Neural progenitor cell (in vitro differentiated cells): ENCODE results near the gene TNF. TPM values are rescaled to one million over a fixed set of nuclear protein-coding genes. Genes with fewer than 3 reads are reported as not detected.
A peak's percentile ranks its signal among the peaks of the same experiment; 100 is the strongest.

Experiments used
- DNase-seq: peaks from one replicate; pipeline ENCODE4 v3.0.0-alpha.2; 2016; ENCODE audit warnings: low spot score
- H2AFZ ChIP-seq: fragments of 200-600 bp; sonication (generic); replicated peaks from 2 replicates; pipeline ENCODE4 v1.6.1; 2016; ENCODE audit warnings: antibody characterized with exemption
- H3F3A ChIP-seq: fragments of 200-600 bp; sonication (generic); 2 replicates; pipeline ENCODE4 v1.6.1; 2016; ENCODE audit warnings: antibody characterized with exemption, low read depth
- H3K27ac ChIP-seq: fragments of 200-600 bp; sonication (generic); 2 replicates; pipeline ENCODE4 v1.5.1; 2016; ENCODE audit warnings: mild to moderate bottlenecking
- H3K27me3 ChIP-seq: fragments of 200-600 bp; sonication (generic); 2 replicates; pipeline ENCODE4 v1.6.1; 2016; ENCODE audit warnings: mild to moderate bottlenecking, moderate library complexity
- H3K36me3 ChIP-seq: fragments of 200-600 bp; sonication (generic); 2 replicates; pipeline ENCODE4 v1.5.1; 2016
- H3K4me1 ChIP-seq: fragments of 200-600 bp; sonication (generic); 2 replicates; pipeline ENCODE4 v1.6.1; 2016; ENCODE audit warnings: mixed run types
- H3K4me2 ChIP-seq: fragments of 200-600 bp; sonication (generic); 2 replicates; pipeline ENCODE4 v1.6.1; 2016
- H3K4me3 ChIP-seq: fragments of 200-600 bp; sonication (generic); 2 replicates; pipeline ENCODE4 v1.5.1; 2016
- H3K79me2 ChIP-seq: fragments of 200-600 bp; sonication (generic); 2 replicates; pipeline ENCODE4 v1.6.1; 2016; ENCODE audit warnings: low read depth
- H3K9ac ChIP-seq: fragments of 200-600 bp; sonication (generic); 2 replicates; pipeline ENCODE4 v1.6.1; 2016
- H3K9me3 ChIP-seq: fragments of 200-600 bp; sonication (generic); 2 replicates; pipeline ENCODE4 v1.5.1; 2016; ENCODE audit warnings: low read depth
- H4K20me1 ChIP-seq: fragments of 200-600 bp; sonication (generic); 2 replicates; pipeline ENCODE4 v1.6.1; 2016; ENCODE audit warnings: low read depth
- H3K27ac Mint-ChIP-seq: 3 replicates; pipeline ENCODE4 v1.8.0; 2021; ENCODE audit warnings: mixed read lengths
- H3K27me3 Mint-ChIP-seq: 2 replicates; pipeline ENCODE4 v1.8.0; 2022; ENCODE audit warnings: low read depth, mild to moderate bottlenecking, inconsistent platforms, moderate library complexity, mixed read lengths; ENCODE audit not compliant: insufficient read depth
- H3K36me3 Mint-ChIP-seq: 3 replicates; pipeline ENCODE4 v1.8.0; 2021; ENCODE audit warnings: mixed read lengths
- H3K4me1 Mint-ChIP-seq: 3 replicates; pipeline ENCODE4 v1.8.0; 2021; ENCODE audit warnings: mixed read lengths
- H3K4me3 Mint-ChIP-seq: 3 replicates; pipeline ENCODE4 v1.8.0; 2021; ENCODE audit warnings: mild to moderate bottlenecking, moderate library complexity, mixed read lengths
- H3K9me3 Mint-ChIP-seq: 3 replicates; pipeline ENCODE4 v1.8.0; 2020; ENCODE audit warnings: mixed read lengths
- EZH2 ChIP-seq: fragments of 200-600 bp; sonication (generic); IDR thresholded peaks from 2 replicates; pipeline ENCODE4 v1.6.1; 2017; ENCODE audit warnings: antibody characterized with exemption, mild to moderate bottlenecking, moderate library complexity
- EZH2phosphoT487 ChIP-seq: fragments of 200-600 bp; sonication (generic); IDR thresholded peaks from 2 replicates; pipeline ENCODE4 v1.6.1; 2017; ENCODE audit warnings: antibody characterized with exemption
- total RNA-seq: library from RNA; depleted of rRNA; stranded (reverse); fragments of >200 nt; gene quantifications from 2 replicates; pipeline ENCODE4 v1.2.3, GENCODE V29; 2015; ENCODE audit warnings: low replicate concordance
- TF ChIP-seq, protein P1 (sequence below): fragments of 200-600 bp; sonication (generic); IDR thresholded peaks from 2 replicates; pipeline ENCODE4 v1.5.1; 2017; ENCODE audit warnings: antibody characterized with exemption, mild to moderate bottlenecking

TNF gene
- total RNA-seq, 1 donor from 2014 or later = not detected

DNA sequence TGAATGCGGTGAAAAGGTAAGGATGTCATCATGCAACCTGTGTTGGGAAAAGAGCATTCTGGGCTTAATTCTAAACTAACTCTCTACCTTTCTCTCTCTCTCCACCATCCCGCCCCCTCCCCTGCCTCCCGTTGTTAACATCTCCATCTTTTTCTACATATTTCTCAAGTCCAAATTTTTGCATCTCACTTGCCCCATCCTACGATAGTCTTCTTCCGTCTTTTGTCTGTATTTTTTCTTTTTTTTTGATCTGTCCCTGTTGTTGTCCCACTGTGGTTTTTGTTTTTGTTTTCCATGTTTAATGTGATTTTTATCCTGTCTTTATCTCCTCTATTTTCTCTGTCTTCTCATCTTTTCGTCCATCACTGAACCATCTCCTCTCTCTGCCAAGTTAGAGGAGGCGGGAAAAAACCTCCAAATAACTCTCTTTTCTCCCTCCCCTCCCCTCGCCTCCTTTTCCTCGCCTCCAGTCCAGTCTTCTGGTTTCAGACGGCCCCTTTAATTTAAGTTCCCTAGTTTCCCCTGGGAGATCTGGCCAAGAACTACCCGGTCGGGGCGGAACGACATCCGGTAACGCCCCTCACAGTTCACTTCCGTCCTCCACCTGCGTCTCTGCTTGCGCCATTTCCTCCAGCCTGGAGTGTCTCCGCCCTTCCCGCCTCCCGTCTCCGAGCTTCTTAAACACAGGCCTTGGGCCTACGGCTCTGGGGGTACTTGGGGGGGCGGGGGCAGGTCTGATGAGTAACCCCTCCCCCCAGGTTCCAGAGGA lies 28.2 kb upstream of the TNF start, which contains the start of gene NFKBIL1:
Gene NFKBIL1 (plus strand): TSS at position 651 of the 769 bp plus-strand sequence. CDS start 87 bp downstream, at position 738.
- H2AFZ ChIP-seq = peak within 1 kb of the TSS; percentile 35
- DNase-seq = peak; percentile 96
- peak within 1 kb of the TSS; percentile 84 for H3K9ac ChIP-seq
- H3K27me3 ChIP-seq = no peaks in the 10 kb centered on the region
- H3K4me1 Mint-ChIP-seq = peaks cover 45% of the 10 kb centered on the region
- H3K4me3 Mint-ChIP-seq = peak within 1 kb of the TSS; percentile 88
- peak within 1 kb of the TSS; percentile 72 for H3K27ac Mint-ChIP-seq
- H3K4me2 ChIP-seq = peak within 1 kb of the TSS; percentile 79
- H3K4me1 ChIP-seq = peaks cover 16% of the 10 kb centered on the region
- H3K27ac ChIP-seq = peak within 1 kb of the TSS; percentile 27
- TF ChIP-seq EZH2phosphoT487 (no peak), EZH2 (no peak)
- TF ChIP-seq, protein P1, sequence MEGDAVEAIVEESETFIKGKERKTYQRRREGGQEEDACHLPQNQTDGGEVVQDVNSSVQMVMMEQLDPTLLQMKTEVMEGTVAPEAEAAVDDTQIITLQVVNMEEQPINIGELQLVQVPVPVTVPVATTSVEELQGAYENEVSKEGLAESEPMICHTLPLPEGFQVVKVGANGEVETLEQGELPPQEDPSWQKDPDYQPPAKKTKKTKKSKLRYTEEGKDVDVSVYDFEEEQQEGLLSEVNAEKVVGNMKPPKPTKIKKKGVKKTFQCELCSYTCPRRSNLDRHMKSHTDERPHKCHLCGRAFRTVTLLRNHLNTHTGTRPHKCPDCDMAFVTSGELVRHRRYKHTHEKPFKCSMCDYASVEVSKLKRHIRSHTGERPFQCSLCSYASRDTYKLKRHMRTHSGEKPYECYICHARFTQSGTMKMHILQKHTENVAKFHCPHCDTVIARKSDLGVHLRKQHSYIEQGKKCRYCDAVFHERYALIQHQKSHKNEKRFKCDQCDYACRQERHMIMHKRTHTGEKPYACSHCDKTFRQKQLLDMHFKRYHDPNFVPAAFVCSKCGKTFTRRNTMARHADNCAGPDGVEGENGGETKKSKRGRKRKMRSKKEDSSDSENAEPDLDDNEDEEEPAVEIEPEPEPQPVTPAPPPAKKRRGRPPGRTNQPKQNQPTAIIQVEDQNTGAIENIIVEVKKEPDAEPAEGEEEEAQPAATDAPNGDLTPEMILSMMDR = no peak
- no peaks in the 10 kb centered on the region for H3K36me3 ChIP-seq
- H3K27me3 Mint-ChIP-seq = peaks cover 2% of the 10 kb centered on the region
- H3K36me3 Mint-ChIP-seq = peaks cover 12% of the 10 kb centered on the region
- no peaks in the 10 kb centered on the region for H4K20me1 ChIP-seq
- no peaks in the 10 kb centered on the region for H3K9me3 ChIP-seq
- peak within 1 kb of the TSS; percentile 51 for H3K4me3 ChIP-seq
- peaks cover 37% of the 10 kb centered on the region for H3K79me2 ChIP-seq
- H3F3A ChIP-seq = peaks cover 48% of the 10 kb centered on the region
- no peaks in the 10 kb centered on the region for H3K9me3 Mint-ChIP-seq

DNA sequence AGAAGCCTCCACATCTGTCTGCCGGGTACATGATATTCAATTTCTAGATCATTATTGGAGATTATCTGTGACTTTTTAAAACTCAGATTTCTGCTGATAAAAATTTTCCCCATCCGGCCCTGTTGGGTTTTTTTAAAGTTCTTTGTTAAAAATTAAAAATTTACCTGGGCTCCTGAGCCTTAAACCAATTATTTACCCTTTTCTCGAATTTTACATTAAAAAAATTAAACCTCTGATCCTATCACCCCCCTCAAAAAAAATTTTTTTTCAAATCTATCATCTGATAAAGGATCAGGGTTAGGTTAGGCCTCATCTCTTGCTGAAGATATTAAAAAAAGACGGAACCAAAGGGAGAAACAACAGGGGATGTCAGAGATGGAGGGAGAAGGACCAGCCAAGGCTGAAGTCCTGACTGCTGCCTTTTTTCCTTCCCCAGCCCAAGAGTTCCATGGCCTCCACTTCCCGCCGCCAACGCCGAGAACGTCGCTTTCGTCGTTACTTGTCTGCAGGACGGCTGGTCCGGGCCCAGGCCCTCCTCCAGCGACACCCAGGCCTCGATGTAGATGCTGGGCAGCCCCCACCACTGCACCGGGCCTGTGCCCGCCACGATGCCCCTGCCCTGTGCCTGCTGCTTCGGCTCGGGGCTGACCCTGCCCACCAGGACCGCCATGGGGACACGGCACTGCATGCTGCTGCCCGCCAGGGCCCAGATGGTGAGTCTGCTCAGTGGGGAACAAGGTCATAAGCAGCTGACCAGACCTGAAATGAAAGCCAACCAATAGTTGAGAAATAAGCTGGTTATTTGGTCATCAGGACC lies 27.4 kb upstream of the TNF start:
- peaks cover 37% of the 10 kb centered on the region for H3K79me2 ChIP-seq
- peak overlapping the region; percentile 79 for H3K4me2 ChIP-seq
- H3K27ac Mint-ChIP-seq = peak overlapping the region; percentile 72
- H3K27me3 ChIP-seq = no peaks in the 10 kb centered on the region
- peaks cover 6% of the 10 kb centered on the region for H3K27me3 Mint-ChIP-seq
- H3K4me1 Mint-ChIP-seq = peaks cover 42% of the 10 kb centered on the region
- TF ChIP-seq EZH2phosphoT487 (no peak), EZH2 (no peak)
- TF ChIP-seq, protein P1 = no peak
- peaks cover 12% of the 10 kb centered on the region for H3K36me3 Mint-ChIP-seq
- peak overlapping the region; percentile 88 for H3K4me3 Mint-ChIP-seq
- H3K27ac ChIP-seq = peak overlapping the region; percentile 27
- no peak for DNase-seq
- no peaks in the 10 kb centered on the region for H3K36me3 ChIP-seq
- H4K20me1 ChIP-seq = no peaks in the 10 kb centered on the region
- peaks cover 40% of the 10 kb centered on the region for H3F3A ChIP-seq
- H2AFZ ChIP-seq = peak overlapping the region; percentile 3
- peak overlapping the region; percentile 84 for H3K9ac ChIP-seq
- no peaks in the 10 kb centered on the region for H3K9me3 Mint-ChIP-seq
- peak overlapping the region; percentile 51 for H3K4me3 ChIP-seq
- peaks cover 16% of the 10 kb centered on the region for H3K4me1 ChIP-seq
- H3K9me3 ChIP-seq = no peaks in the 10 kb centered on the region

DNA sequence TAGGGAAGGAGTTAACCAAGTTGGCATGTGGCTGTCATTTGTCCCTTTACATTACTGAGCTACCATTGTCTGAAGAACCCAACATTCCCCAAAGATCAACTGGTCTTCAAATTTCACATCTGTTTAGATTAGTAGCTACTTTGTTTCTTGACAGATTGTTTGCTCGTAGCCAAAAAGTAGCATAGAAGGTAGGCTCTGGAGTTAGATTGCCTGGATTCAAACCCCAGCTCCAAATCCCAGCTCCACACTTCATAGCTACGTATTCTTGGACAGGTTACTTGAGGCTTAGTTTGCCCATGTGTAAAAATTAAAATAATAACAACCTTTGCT lies 26.9 kb upstream of the TNF start:
- H3K79me2 ChIP-seq = peaks cover 31% of the 10 kb centered on the region
- H3K27me3 ChIP-seq = no peaks in the 10 kb centered on the region
- no peak overlapping the region for H2AFZ ChIP-seq
- peaks cover 34% of the 10 kb centered on the region for H3F3A ChIP-seq
- DNase-seq = no peak
- no peaks in the 10 kb centered on the region for H3K9me3 ChIP-seq
- no peaks in the 10 kb centered on the region for H3K36me3 ChIP-seq
- Mint-ChIP-seq H3K4me3 (peak overlapping the region; percentile 88), H3K27ac (no peak overlapping the region), H3K36me3 (peaks cover 13% of the 10 kb centered on the region), H3K4me1 (peaks cover 38% of the 10 kb centered on the region), H3K27me3 (peaks cover 6% of the 10 kb centered on the region), H3K9me3 (no peaks in the 10 kb centered on the region)
- H3K9ac ChIP-seq = peak overlapping the region; percentile 84
- TF ChIP-seq EZH2 (no peak), EZH2phosphoT487 (no peak)
- H4K20me1 ChIP-seq = no peaks in the 10 kb centered on the region
- no peak overlapping the region for H3K27ac ChIP-seq
- peak overlapping the region; percentile 51 for H3K4me3 ChIP-seq
- H3K4me2 ChIP-seq = peak overlapping the region; percentile 79
- peaks cover 16% of the 10 kb centered on the region for H3K4me1 ChIP-seq
